Measurements from ENCODE around the gene PRKG2. TPM values are rescaled to one million over a fixed set of nuclear protein-coding genes. Genes with fewer than 3 reads are reported as not detected.
A peak's percentile ranks its signal among the peaks of the same experiment; 100 is the strongest.
"Not testable (repeated sequence)": the region's sequence is repeated elsewhere in the genome, so short reads cannot be mapped to it uniquely, and the experiment has no call there.

The PRKG2 gene
- total RNA-seq, 1 donor from 2014 or later: 0.32 TPM

DNA sequence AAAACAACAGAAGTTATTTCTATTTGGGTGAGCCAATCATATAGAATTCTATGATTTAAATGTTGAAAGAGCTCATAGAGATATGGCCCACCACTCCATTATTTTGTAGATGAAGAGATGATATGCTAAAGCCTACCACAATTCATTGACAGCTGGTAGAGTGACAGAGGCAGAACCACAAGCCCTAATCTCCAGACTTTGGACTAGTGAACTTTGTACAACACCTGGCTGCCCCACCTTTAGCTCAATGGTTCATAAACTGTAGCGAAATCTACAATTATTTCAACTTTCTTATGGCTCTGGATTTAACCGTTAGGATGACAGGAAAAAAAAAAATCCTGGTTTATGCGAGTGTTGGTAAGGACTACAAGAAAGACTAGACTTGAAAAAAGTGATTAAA is 50.9 kb downstream of the PRKG2 start:
- no peak for DNase-seq (ENCODE audit: low read depth)

DNA sequence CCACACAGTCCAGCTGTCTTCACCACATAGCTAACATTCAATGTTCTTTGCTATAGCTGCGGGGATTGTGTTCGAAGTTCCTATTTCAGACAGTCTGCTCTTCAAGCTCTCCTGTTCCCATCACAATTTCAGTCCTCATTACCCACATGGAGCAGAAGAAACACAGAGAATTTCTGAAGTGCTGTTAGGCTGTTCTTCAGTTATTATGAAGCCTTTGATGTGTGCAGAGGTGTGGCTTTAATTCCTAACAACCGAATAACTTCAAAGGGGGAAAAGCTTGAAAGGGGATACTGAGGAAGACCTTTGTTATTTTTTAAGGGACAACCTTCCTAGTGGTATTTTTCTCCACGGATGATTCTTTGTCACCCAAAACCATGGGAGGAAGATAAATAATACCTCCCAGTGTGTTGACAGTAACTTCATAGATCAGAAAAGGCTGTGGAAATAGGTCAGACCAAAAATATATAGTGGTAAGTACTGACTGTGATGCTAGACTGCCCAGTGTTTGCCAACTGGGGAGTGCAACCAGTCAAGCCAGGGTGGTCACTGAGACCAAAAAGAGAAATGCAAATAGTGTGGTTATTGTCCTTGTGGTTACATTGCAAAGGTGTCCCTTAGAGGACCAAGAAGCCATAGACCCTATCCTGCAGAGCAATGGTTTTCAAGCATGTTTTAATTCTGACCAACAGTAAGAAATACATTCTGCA is 52.1 kb downstream of the PRKG2 start:
- DNase-seq (ENCODE audit: low read depth): no peak

- DNase-seq (ENCODE audit: low read depth): not testable (repeated sequence)
Observed at GRCh38 chr4:81153714-81154323, 61.2 kb downstream of the PRKG2 start.

DNA sequence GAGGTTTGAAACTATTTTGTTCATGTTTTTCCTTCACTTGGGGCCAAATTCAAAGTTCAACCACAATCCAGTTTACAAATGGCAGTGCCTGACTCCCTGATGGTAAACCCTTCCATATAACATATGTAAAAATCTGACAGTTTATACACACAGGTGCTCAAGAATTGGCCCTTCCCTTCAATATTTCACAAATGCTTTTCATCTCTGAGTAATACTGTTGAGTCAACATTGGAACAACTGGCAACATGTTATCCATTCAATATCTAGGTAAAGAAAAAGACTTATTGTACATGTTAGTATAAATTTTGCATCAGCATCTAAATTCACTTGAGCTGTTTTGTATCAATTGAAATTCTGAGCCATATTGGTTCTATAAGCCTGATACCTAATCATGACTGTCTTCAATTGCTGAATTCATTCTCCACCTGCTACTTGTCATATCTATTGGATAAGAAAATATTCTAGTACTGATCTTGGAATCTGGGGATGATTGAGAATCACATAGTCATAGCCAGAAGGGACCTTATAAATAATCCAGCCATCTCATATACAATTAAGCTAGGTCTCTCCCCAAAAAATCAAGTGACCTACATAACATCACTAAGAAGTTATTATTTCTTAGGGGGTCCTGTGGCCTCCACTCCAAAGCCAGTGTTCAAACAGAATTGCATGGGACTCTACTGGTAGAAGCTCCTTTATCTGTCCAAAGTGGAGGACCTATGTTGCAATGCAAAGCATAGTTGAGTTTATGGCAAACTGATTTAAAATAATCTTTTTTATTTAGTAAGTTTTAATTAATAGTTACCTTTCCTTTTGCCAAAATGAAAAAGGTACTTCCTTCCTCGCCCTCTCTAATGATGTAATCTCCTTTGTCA is 61.9 kb downstream of the PRKG2 start:
- DNase-seq (ENCODE audit: low read depth): no peak

DNA sequence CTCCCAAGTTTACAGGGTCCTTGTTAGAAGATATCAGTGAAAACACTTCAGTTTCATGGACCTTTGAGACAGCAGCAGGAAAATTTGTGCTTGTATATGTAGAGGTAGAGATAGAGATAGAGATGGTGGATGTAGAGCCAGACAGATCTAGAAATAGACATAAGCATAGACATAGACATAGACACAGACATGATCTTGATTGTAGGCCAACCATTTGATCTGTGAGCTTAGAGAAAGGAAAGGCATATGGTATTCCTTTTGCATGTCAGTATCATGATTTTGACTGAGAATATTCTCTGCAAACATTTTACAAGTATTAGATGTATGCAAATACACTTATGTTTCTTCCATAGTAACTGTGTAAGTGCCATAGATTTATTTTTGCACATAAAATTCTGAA is 65.0 kb downstream of the PRKG2 start:
- no peak for DNase-seq (ENCODE audit: low read depth)

DNA sequence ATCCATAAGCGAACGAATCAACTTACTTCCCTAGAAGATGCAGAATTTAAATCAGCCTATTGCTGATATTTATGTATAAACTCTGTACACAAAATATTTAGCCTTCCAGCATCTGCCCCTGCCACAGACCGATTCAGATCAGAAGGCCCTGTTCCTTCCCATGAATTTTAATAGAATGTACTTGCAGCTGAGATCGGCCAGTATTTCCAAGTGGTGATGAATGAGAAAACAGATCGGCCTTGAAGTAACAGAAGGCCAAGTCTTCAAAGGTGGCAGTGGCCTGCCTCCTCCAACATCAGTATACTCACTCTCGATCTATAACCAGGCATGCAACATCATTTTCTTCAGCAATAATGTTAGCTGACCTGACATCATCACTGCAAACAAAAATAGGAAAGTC is 66.4 kb downstream of the PRKG2 start:
- no peak for DNase-seq (ENCODE audit: low read depth)

DNA sequence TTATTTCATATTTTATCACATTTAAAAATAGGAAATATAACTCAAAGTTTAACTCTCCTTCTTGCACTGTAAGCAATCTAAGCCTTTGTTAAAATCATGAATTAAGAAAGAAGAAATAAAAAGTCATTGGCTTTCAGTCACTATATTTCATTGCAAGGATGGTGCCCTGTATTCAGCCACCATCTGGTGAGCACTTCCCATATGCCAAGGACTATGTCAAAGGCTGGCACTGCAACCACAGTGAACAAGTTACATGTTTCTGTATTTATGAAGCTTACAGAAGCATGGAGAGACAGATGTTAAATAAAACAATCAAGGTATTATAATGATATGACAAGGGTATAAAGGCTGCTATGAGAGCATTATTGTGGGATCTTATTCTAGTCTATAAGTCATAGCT is 68.6 kb downstream of the PRKG2 start:
- no peak for DNase-seq (ENCODE audit: low read depth)

GRCh38 chr4:81143183-81143582 is 71.8 kb downstream of the PRKG2 start:
- no peak for DNase-seq (ENCODE audit: low read depth)

DNA sequence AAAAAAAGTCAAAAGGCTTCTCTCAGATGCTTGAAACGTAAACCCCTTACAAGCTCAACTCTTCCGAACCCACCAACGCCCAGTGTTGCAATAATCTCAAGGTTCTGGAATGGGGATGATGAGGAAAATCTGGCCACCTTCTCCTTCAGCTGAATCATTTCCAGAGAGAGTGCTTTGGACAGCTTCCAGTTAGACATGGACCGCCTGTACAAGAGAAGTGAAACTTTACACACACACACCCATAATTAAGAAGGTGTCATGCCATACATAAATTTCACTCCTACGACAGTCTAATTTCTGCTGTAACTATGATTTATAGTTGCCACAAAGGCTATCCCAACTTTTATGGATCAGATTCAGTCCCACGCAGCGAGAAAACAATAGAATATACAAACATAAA is 72.3 kb downstream of the PRKG2 start:
- no peak for DNase-seq (ENCODE audit: low read depth)

DNA sequence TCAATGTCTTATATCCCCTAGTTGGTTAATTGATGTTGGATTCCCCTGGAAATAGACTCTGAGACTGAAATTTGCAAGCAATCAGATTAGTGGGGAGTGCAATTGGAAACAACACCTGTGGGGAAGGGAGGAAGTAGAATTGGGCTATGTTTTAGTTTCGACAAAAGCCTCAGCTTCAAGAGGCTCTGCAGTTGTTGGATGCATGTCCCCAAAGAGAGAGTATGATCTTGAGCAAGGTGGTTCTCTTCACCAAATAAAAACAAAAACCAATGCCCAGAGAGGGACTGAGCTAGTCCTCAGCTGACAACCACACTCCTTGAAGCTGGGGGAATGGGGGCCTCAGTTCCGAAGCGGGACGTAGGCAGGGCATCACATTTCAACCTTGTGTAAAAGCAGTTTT is 77.1 kb downstream of the PRKG2 start:
- no peak for DNase-seq (ENCODE audit: low read depth)

- peak; percentile 44 for DNase-seq (ENCODE audit: low read depth)
Observed at GRCh38 chr4:81137446-81137845, 77.6 kb downstream of the PRKG2 start.

DNA sequence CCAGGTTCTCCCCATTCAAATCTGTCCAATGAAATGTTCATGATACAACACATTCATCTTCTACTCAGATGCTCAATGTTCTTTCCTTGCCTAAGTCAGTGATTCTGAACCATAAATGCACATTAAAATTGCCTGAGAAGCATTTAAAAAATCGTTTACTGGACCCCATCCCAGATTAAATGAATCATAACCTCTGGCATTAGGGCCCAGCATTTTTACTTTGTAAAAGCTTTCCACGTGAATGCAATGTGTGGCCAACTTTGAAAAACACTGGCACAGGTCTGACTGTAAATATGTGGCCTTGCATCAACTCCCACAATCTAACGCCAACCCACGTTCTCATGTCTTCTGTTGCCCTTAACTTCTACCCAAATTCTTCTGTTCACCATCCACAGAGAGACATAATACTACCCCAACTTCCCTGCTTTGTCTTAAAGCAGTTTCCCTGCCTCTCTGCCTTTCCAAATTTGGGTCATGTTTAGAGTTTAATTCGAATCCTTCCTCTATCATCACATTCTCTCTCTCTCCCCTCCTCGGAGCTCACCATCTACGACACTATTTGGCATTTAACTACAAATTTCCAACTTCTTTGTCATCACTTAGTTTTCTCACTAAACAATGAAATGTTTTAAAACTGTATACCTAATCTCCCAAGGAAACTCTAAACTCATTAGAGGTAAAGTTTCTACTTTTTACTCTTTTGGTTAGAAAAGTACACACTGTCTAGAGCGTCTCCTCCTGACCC is 78.7 kb downstream of the PRKG2 start:
- peak; percentile 60 for DNase-seq (ENCODE audit: low read depth)

- no peak for DNase-seq (ENCODE audit: low read depth)
Observed at GRCh38 chr4:81135501-81135900, 79.5 kb downstream of the PRKG2 start.

DNA sequence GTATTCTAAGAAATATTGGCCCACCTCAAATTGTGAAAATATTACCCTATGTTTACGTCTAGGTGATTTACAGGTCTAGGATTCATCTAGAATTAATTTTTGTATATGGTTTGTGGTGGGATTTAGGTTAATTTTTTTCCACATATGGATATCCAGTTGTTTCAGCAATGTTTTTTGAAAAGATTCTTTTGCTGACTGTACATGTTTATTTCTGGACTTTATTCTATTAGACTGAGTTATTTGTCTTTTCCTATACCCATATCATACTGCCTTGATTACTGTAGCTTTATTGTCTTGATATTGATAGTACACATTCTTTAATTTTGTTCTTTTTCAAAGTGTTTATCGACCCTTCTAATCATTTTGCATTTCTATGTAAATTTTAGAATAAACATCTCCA is 83.5 kb downstream of the PRKG2 start:
- DNase-seq (ENCODE audit: low read depth): no peak

DNA sequence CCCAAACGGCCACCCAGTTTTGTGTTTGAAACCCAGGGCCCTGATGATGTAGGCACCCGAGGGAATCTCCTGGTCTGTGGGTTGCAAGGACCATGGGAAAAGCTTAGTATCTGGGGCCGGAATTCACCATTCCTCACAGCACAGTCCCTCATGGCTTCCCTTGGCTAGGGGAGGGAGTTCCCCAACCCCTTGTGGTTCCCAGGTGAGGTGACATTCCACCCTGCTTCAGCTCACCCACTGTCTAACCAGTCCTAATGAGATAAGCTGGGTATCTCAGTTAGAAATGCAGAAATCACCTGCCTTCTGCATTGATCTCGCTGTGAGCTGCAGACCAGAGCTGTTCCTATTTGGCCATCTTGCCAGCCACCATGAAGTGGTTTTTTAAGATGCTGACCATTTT is 84.0 kb downstream of the PRKG2 start:
- no peak for DNase-seq (ENCODE audit: low read depth)

DNA sequence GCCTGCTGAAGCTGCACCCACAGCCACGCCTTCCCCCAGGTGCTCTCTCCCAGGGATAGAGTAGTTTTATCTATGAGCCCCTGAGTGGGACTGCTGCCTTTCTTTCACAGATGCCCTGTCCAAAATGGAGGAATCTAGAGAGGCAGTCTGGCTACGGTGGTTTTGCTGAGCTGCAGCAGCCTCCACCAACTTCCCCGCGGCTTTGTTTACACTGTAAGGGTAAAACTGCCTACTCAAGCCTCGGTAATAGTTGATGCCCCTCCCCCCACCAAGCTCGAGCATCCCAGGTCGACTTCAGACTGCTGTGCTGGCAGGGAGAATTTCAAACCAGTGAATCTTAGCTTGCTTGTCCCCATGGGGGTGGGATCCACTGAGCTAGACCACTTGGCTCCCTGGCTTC is 84.5 kb downstream of the PRKG2 start:
- no peak for DNase-seq (ENCODE audit: low read depth)

GRCh38 chr4:81120055-81120454 is 95.0 kb downstream of the PRKG2 start:
- DNase-seq (ENCODE audit: low read depth): no peak

- no peak for DNase-seq (ENCODE audit: low read depth)
Observed at GRCh38 chr4:81118086-81118485, 96.9 kb downstream of the PRKG2 start.

- DNase-seq (ENCODE audit: low read depth): no peak
Observed at GRCh38 chr4:81116566-81116965, 98.5 kb downstream of the PRKG2 start.

- DNase-seq (ENCODE audit: low read depth): no peak
Observed at GRCh38 chr4:81113024-81113423, 102.0 kb downstream of the PRKG2 start.

DNA sequence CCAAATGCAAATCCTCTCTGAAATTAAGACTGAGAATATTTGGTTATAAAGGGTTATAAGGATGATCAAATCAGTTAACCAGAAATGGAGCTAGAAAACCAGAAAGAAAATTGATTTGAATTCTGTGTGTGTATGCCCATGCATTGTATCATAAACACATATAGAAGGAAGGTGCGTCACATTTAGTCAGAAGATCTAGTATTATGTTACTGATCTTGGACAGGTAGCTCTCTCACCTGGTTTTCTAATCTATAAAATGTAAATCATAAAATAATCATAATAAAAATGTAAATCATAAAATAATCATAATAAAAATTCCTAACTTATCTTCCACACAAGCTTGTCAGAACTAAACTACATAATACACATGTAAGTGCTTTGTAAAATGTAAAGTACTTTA is 105.7 kb downstream of the PRKG2 start:
- DNase-seq (ENCODE audit: low read depth): no peak

- no peak for DNase-seq (ENCODE audit: low read depth)
Observed at GRCh38 chr4:81106150-81106549, 108.9 kb downstream of the PRKG2 start.
